NB4 (cell line): Measurements from ENCODE around the gene BACE1-AS.

Experiments
- DNase-seq: peaks from one replicate; pipeline ENCODE4 v3.0.0; 2010; ENCODE audit warnings: low read depth
- H3K4me3 ChIP-seq: one replicate; pipeline ENCODE4 v1.5.1; 2011; ENCODE audit warnings: mild to moderate bottlenecking, low read depth, low read length, moderate library complexity
- CTCF ChIP-seq: IDR thresholded peaks from one replicate; pipeline ENCODE4 v1.5.1; 2012; ENCODE audit warnings: low read depth, low read length
- MYC ChIP-seq: IDR thresholded peaks from 2 replicates; pipeline ENCODE4 v1.6.1; 2011; ENCODE audit warnings: low read depth, low read length
- POLR2A ChIP-seq: IDR thresholded peaks from 2 replicates; pipeline ENCODE4 v1.6.1; 2011; ENCODE audit warnings: mild to moderate bottlenecking; ENCODE audit not compliant: insufficient read length; ENCODE audit errors: extremely low read depth
- TF ChIP-seq, protein P1 (sequence below): IDR thresholded peaks from 2 replicates; pipeline ENCODE4 v1.6.1; 2011; ENCODE audit warnings: low read depth, low read length

BACE1-AS gene

GRCh38 chr11:117334896-117335295, 43.8 kb downstream of the BACE1-AS start:
- DNase-seq: no peak
- TF ChIP-seq CTCF (no peak), MYC (no peak), POLR2A (no peak)
- TF ChIP-seq, protein P1, sequence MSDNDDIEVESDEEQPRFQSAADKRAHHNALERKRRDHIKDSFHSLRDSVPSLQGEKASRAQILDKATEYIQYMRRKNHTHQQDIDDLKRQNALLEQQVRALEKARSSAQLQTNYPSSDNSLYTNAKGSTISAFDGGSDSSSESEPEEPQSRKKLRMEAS: no peak

DNA sequence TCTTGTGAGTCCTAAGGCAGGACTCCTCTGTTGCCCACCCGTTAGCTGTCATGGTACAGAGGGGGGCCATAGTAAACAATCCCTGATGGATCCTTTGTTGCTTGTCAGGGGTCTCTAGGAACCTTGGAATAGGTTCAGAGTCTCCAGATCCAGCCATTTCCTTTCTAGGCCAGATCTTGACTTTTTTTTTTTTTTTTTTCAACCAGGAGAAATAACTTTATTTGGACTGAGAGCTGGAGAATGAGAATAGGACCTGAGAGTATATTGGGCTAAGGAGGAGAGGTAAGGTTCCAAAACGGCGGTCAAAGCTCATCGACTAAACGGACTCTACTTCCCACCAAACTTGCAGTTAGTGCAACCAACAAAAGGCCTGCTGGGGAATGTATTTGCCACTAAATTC, 44.3 kb downstream of the BACE1-AS start:
- TF ChIP-seq POLR2A (no peak), CTCF (no peak), MYC (no peak)
- TF ChIP-seq, protein P1: no peak
- DNase-seq: no peak
- H3K4me3 ChIP-seq: no peak overlapping the region

More at GRCh38 chr11:117334896-117335295, 43.8 kb downstream of the BACE1-AS start:
- H3K4me3 ChIP-seq: no peak overlapping the region

- no peak for DNase-seq
- no peak overlapping the region for H3K4me3 ChIP-seq
- no peak for TF ChIP-seq CTCF
These were observed 45.9 kb downstream of the BACE1-AS start for GRCh38 chr11:117337076-117337475.
